Trophoblast cell (in vitro differentiated cells and primary cell): Measurements from ENCODE around the gene STMP1.

Experiments used
- DNase-seq, 2 donors: peaks; one replicate each; pipeline ENCODE4 v3.0.0-alpha.2; 2016
- H2AFZ ChIP-seq: 2 replicates; pipeline ENCODE4 v1.6.1; 2013; ENCODE audit warnings: low read length, moderate library complexity, mild to moderate bottlenecking; ENCODE audit not compliant: insufficient read depth, poor library complexity
- H2AK5ac ChIP-seq: 2 replicates; pipeline ENCODE4 v1.6.1; 2013; ENCODE audit warnings: mild to moderate bottlenecking, low read length
- H2BK120ac ChIP-seq: 2 replicates; pipeline ENCODE4 v1.6.1; 2013; ENCODE audit warnings: low read length, mild to moderate bottlenecking, moderate library complexity; ENCODE audit not compliant: insufficient read depth, poor library complexity
- H2BK12ac ChIP-seq: 2 replicates; pipeline ENCODE4 v1.6.1; 2013; ENCODE audit warnings: mild to moderate bottlenecking, low read length, moderate library complexity
- H2BK5ac ChIP-seq: 2 replicates; pipeline ENCODE4 v1.6.1; 2013; ENCODE audit warnings: low read length, low read depth, moderate library complexity, mild to moderate bottlenecking; ENCODE audit not compliant: poor library complexity
- H3K14ac ChIP-seq: 2 replicates; pipeline ENCODE4 v1.6.1; 2013; ENCODE audit warnings: mild to moderate bottlenecking, low read length
- H3K18ac ChIP-seq: 2 replicates; pipeline ENCODE4 v1.6.1; 2013; ENCODE audit warnings: mild to moderate bottlenecking, low read length
- H3K23ac ChIP-seq: 2 replicates; pipeline ENCODE4 v1.6.1; 2013; ENCODE audit warnings: low read length
- H3K27ac ChIP-seq: 2 replicates; pipeline ENCODE4 v1.5.1; 2013; ENCODE audit warnings: low read depth, mild to moderate bottlenecking, inconsistent platforms, low read length, moderate library complexity
- H3K27me3 ChIP-seq: 2 replicates; pipeline ENCODE4 v1.6.1; 2013; ENCODE audit warnings: inconsistent platforms, mild to moderate bottlenecking, low read length, moderate library complexity; ENCODE audit not compliant: insufficient read depth
- H3K36me3 ChIP-seq, 2 experiments: 1 replicate in 1 of 2; 2 replicates in 1 of 2; pipeline ENCODE4 v1.6.1; 2013; ENCODE audit warnings: low read length in 2 of 2, mild to moderate bottlenecking in 2 of 2, moderate library complexity in 1 of 2; ENCODE audit not compliant: insufficient read depth in 2 of 2, control insufficient read depth in 1 of 2
- H3K4ac ChIP-seq: 2 replicates; pipeline ENCODE4 v1.6.1; 2013; ENCODE audit warnings: low read depth, mild to moderate bottlenecking, low read length, moderate library complexity
- H3K4me1 ChIP-seq, 2 experiments: 1 replicate in 1 of 2; 2 replicates in 1 of 2; pipeline ENCODE4 v1.6.1; 2013; ENCODE audit warnings: low read length in 2 of 2, mild to moderate bottlenecking in 2 of 2, moderate library complexity in 1 of 2; ENCODE audit not compliant: insufficient read depth in 2 of 2, control insufficient read depth in 1 of 2
- H3K4me2 ChIP-seq: 2 replicates; pipeline ENCODE4 v1.6.1; 2013; ENCODE audit warnings: inconsistent platforms, mild to moderate bottlenecking, low read length, moderate library complexity
- H3K4me3 ChIP-seq: 2 replicates; pipeline ENCODE4 v1.5.1; 2013; ENCODE audit warnings: mild to moderate bottlenecking, low read depth, low read length, inconsistent platforms
- H3K79me1 ChIP-seq: one replicate; pipeline ENCODE4 v1.6.1; 2013; ENCODE audit warnings: low read length
- H3K79me2 ChIP-seq: 2 replicates; pipeline ENCODE4 v1.6.1; 2013; ENCODE audit warnings: low read length, mild to moderate bottlenecking; ENCODE audit not compliant: control insufficient read depth, insufficient read depth, poor library complexity
- H3K9ac ChIP-seq: 2 replicates; pipeline ENCODE4 v1.6.1; 2013; ENCODE audit warnings: mild to moderate bottlenecking, low read length
- H3K9me3 ChIP-seq: 2 replicates; pipeline ENCODE4 v1.6.1; 2013; ENCODE audit warnings: low read depth, mild to moderate bottlenecking, control low read depth, inconsistent platforms, low read length; ENCODE audit not compliant: insufficient read depth
- H4K12ac ChIP-seq: 2 replicates; pipeline ENCODE4 v1.6.1; 2013; ENCODE audit warnings: low read depth, mild to moderate bottlenecking, low read length, moderate library complexity
- H4K8ac ChIP-seq: 2 replicates; pipeline ENCODE4 v1.6.1; 2013; ENCODE audit warnings: low read depth, mild to moderate bottlenecking, low read length, moderate library complexity
- H4K91ac ChIP-seq: one replicate; pipeline ENCODE4 v1.6.1; 2013; ENCODE audit warnings: low read depth, mild to moderate bottlenecking, low read length, moderate library complexity
- WGBS: extraction: QIAGEN DNeasy Blood & Tissue Kit; methylation state at CpG from one replicate; pipeline ENCODE4 v1.1.7; 2013; ENCODE audit warnings: missing lambda C conversion rate; ENCODE audit not compliant: insufficient read length, insufficient coverage; ENCODE audit errors: extremely low coverage; 5-methylcytosine and 5-hydroxymethylcytosine counted together

STMP1 gene

GRCh38 chr7:135709508-135709907 lies 47.2 kb downstream of the STMP1 start:
- Histone ChIP-seq H3K23ac (no peak overlapping the region), H3K14ac (no peak overlapping the region), H2AFZ (no peak overlapping the region), H3K36me3 (peaks cover 3 to 4% of the 10 kb centered on the region in 2 experiments), H2BK5ac (no peak overlapping the region), H3K79me1 (peaks cover 49% of the 10 kb centered on the region), H3K9ac (no peak overlapping the region), H2BK120ac (peak overlapping the region; percentile 37), H3K4ac (no peak overlapping the region), H3K4me1 (peaks cover 31 to 58% of the 10 kb centered on the region in 2 experiments), H3K4me3 (no peak overlapping the region), H2BK12ac (peak overlapping the region; percentile 81), H3K27ac (no peak overlapping the region), H4K91ac (no peak overlapping the region), H3K4me2 (no peak overlapping the region), H3K9me3 (peaks cover 2% of the 10 kb centered on the region), H3K27me3 (no peaks in the 10 kb centered on the region), H4K8ac (no peak overlapping the region), H2AK5ac (no peak overlapping the region), H3K18ac (no peak overlapping the region), H3K79me2 (peaks cover 16% of the 10 kb centered on the region), H4K12ac (no peak overlapping the region)
- no CpG with 5 or more reads among the region's 3 CpGs for WGBS
- no peak for DNase-seq

GRCh38 chr7:135710417-135711138 lies 48.3 kb downstream of the STMP1 start:
- Histone ChIP-seq H3K4ac (no peak overlapping the region), H3K27ac (peak overlapping the region; percentile 37), H3K23ac (no peak overlapping the region), H4K91ac (peak overlapping the region; percentile 80), H3K79me1 (peaks cover 53% of the 10 kb centered on the region), H4K12ac (peak overlapping the region; percentile 33), H2BK5ac (peak overlapping the region; percentile 24), H2AFZ (peak overlapping the region; percentile 8), H2BK120ac (peak overlapping the region; percentile 89), H2BK12ac (peak overlapping the region; percentile 58), H4K8ac (peak overlapping the region; percentile 76), H2AK5ac (peak overlapping the region; percentile 82), H3K9me3 (peaks cover 2% of the 10 kb centered on the region), H3K27me3 (no peaks in the 10 kb centered on the region), H3K4me1 (peaks cover 29 to 62% of the 10 kb centered on the region in 2 experiments), H3K9ac (no peak overlapping the region), H3K14ac (peak overlapping the region; percentile 23), H3K4me2 (no peak overlapping the region), H3K36me3 (peaks cover 3 to 4% of the 10 kb centered on the region in 2 experiments), H3K4me3 (no peak overlapping the region), H3K79me2 (peaks cover 16% of the 10 kb centered on the region), H3K18ac (peak overlapping the region; percentile 13)
- no CpG with 5 or more reads among the region's 11 CpGs for WGBS
- DNase-seq, result peak in 1 of 2 donors; percentile 50

- peak overlapping the region; percentile 89 for H2BK120ac ChIP-seq
- H3K36me3 ChIP-seq, result peaks cover under 1 to 4% of the 10 kb centered on the region in 2 experiments
- peaks cover 1% of the 10 kb centered on the region for H3K9me3 ChIP-seq
- no peak overlapping the region for H3K4me2 ChIP-seq
- peaks cover 15% of the 10 kb centered on the region for H3K79me2 ChIP-seq
- no peak overlapping the region for H3K23ac ChIP-seq
- no peak overlapping the region for H3K4me3 ChIP-seq
- peak overlapping the region; percentile 13 for H3K18ac ChIP-seq
- peak overlapping the region; percentile 37 for H3K27ac ChIP-seq
- no peak for DNase-seq
- H2AK5ac ChIP-seq, result peak overlapping the region; percentile 82
- H3K27me3 ChIP-seq, result no peaks in the 10 kb centered on the region
- peak overlapping the region; percentile 23 for H3K14ac ChIP-seq
- no CpG with 5 or more reads among the region's 8 CpGs for WGBS
- peak overlapping the region; percentile 58 for H2BK12ac ChIP-seq
- peaks cover 53% of the 10 kb centered on the region for H3K79me1 ChIP-seq
- no peak overlapping the region for H4K12ac ChIP-seq
- H3K4ac ChIP-seq, result peak overlapping the region; percentile 28
- H3K4me1 ChIP-seq, result peaks cover 29 to 62% of the 10 kb centered on the region in 2 experiments
- peak overlapping the region; percentile 76 for H4K8ac ChIP-seq
- peak overlapping the region; percentile 10 for H2BK5ac ChIP-seq
- H4K91ac ChIP-seq, result peak overlapping the region; percentile 80
- H2AFZ ChIP-seq, result peak overlapping the region; percentile 8
- H3K9ac ChIP-seq, result no peak overlapping the region
Measured at GRCh38 chr7:135711139-135711469, 48.8 kb downstream of the STMP1 start.

GRCh38 chr7:135712182-135712782 lies 50.0 kb downstream of the STMP1 start:
- peak overlapping the region; percentile 96 for H2BK120ac ChIP-seq
- peak overlapping the region; percentile 91 for H2AK5ac ChIP-seq
- peak overlapping the region; percentile 83 for H3K14ac ChIP-seq
- no peaks in the 10 kb centered on the region for H3K27me3 ChIP-seq
- H3K4ac ChIP-seq, result peak overlapping the region; percentile 49
- H3K4me1 ChIP-seq, result peaks cover 29 to 56% of the 10 kb centered on the region in 2 experiments
- no peaks in the 10 kb centered on the region for H3K9me3 ChIP-seq
- peak overlapping the region; percentile 62 for H4K12ac ChIP-seq
- H3K18ac ChIP-seq, result peak overlapping the region; percentile 89
- peak overlapping the region; percentile 91 for H4K91ac ChIP-seq
- peak overlapping the region; percentile 99 for H3K27ac ChIP-seq
- peaks cover 0 to 2% of the 10 kb centered on the region in 2 experiments for H3K36me3 ChIP-seq
- H3K79me2 ChIP-seq, result peaks cover 15% of the 10 kb centered on the region
- DNase-seq, result no peak
- H3K4me2 ChIP-seq, result no peak overlapping the region
- H2BK5ac ChIP-seq, result peak overlapping the region; percentile 73
- H3K79me1 ChIP-seq, result peaks cover 50% of the 10 kb centered on the region
- no peak overlapping the region for H3K23ac ChIP-seq
- H3K4me3 ChIP-seq, result no peak overlapping the region
- H2AFZ ChIP-seq, result peak overlapping the region; percentile 30
- no peak overlapping the region for H3K9ac ChIP-seq
- peak overlapping the region; percentile 91 for H4K8ac ChIP-seq
- peak overlapping the region; percentile 98 for H2BK12ac ChIP-seq
- WGBS, result no CpG with 5 or more reads among the region's 4 CpGs
